A549 (cell line): ENCODE measurements around the gene TPSB2. TPM values are rescaled to one million over a fixed set of nuclear protein-coding genes. Genes with fewer than 3 reads are reported as not detected.

Experiments used
- ATAC-seq, 2 experiments: fragments of 200-7000 bp in 1 of 2; fragments of >200 bp in 1 of 2; cut with Nextera tagmentation in 1 of 2; cut with Tn5 transposase in 1 of 2; 3 replicates each; pipeline versions ENCODE4 v1.8.0 to v1.9.1; 2018 to 2020; ENCODE audit warnings: mild to moderate bottlenecking in 1 of 2, moderate library complexity in 1 of 2
- CTCF ChIA-PET: fragments of 300-600 bp; sonication (Branson Sonifier 250); formaldehyde crosslinking; extraction: SDS; loops from one replicate; lab custom pipeline; 2021; ENCODE audit warnings: antibody characterized with exemption, inconsistent platforms; lab: Yijun Ruan, JAX
- POLR2A ChIA-PET: fragments of 350-600 bp; formaldehyde crosslinking; extraction: SDS; loops from one replicate; lab custom pipeline; 2021; ENCODE audit warnings: antibody characterized with exemption, inconsistent platforms; lab: Yijun Ruan, JAX
- DNase-seq, 2 experiments: peaks; one replicate each; pipeline versions ENCODE4 v3.0.0 to v3.0.0-alpha.2; 2011 to 2016; ENCODE audit warnings: low read depth in 1 of 2, low spot score in 1 of 2
- FAIRE-seq: peaks from 2 replicates; lab custom pipeline; 2011; peaks lifted over from hg19 to GRCh38; lab: Jason Lieb, UNC
- H3K27ac ChIP-seq, 2 experiments: fragments of >200 bp; sonication (Bioruptor Twin); formaldehyde crosslinking; 3 replicates each; pipeline ENCODE4 v1.5.1; 2016 to 2017
- H3K4me1 ChIP-seq: fragments of >200 bp; sonication (Bioruptor Twin); formaldehyde crosslinking; 3 replicates; pipeline ENCODE4 v1.6.1; 2016
- H3K4me2 ChIP-seq: fragments of >200 bp; sonication (Bioruptor Twin); formaldehyde crosslinking; 3 replicates; pipeline ENCODE4 v1.6.1; 2016
- H3K4me3 ChIP-seq: fragments of >200 bp; sonication (Bioruptor Twin); formaldehyde crosslinking; 3 replicates; pipeline ENCODE4 v1.5.1; 2016
- H3K9me3 ChIP-seq: fragments of >200 bp; sonication (Bioruptor Twin); formaldehyde crosslinking; 3 replicates; pipeline ENCODE4 v1.6.1; 2016
- CBX8 ChIP-seq: fragments of 200-600 bp; sonication (generic); IDR thresholded peaks from 2 replicates; pipeline ENCODE4 v1.6.1; 2016
- ESRRA ChIP-seq: fragments of 150-350 bp; IDR thresholded peaks from 2 replicates; pipeline ENCODE4 v1.6.1; 2014; ENCODE audit warnings: mild to moderate bottlenecking, low read length, borderline replicate concordance
- FOSB ChIP-seq: fragments of 250-450 bp; sonication (Bioruptor Pico); IDR thresholded peaks from 2 replicates; pipeline ENCODE4 v1.5.0; 2020; ENCODE audit warnings: mild to moderate bottlenecking, moderate library complexity
- FOXS1 ChIP-seq: fragments of 250-450 bp; sonication (Bioruptor Pico); IDR thresholded peaks from 2 replicates; pipeline ENCODE4 v1.5.0; 2020; ENCODE audit warnings: mild to moderate bottlenecking, moderate library complexity
- HOXA7 ChIP-seq: fragments of 250-450 bp; sonication (Bioruptor Pico); IDR thresholded peaks from 2 replicates; pipeline ENCODE4 v1.5.0; 2020; ENCODE audit warnings: mild to moderate bottlenecking, moderate library complexity
- HOXB13 ChIP-seq: fragments of 250-450 bp; sonication (Bioruptor Pico); IDR thresholded peaks from 2 replicates; pipeline ENCODE4 v1.5.0; 2020; ENCODE audit warnings: low read depth, mild to moderate bottlenecking, moderate library complexity
- JUN ChIP-seq, 2 experiments: fragments of >200 bp; sonication (Bioruptor Twin); formaldehyde crosslinking; IDR thresholded peaks; 2 replicates in 1 of 2; 3 replicates in 1 of 2; pipeline ENCODE4 v1.6.1; 2016 to 2017
- MYC ChIP-seq: IDR thresholded peaks from 2 replicates; pipeline ENCODE4 v1.6.1; 2012; ENCODE audit warnings: mild to moderate bottlenecking, inconsistent platforms, low read length, improper control_type of control experiment, borderline replicate concordance
- NFE2L2 ChIP-seq: fragments of 150-350 bp; conservative IDR thresholded peaks from 2 replicates; pipeline ENCODE4 v1.6.1; 2014; ENCODE audit warnings: low read length
- POLR2A ChIP-seq: IDR thresholded peaks from 2 replicates; pipeline ENCODE4 v1.6.1; 2012; ENCODE audit warnings: mild to moderate bottlenecking, low read length
- TFCP2L1 ChIP-seq: fragments of 250-450 bp; sonication (Bioruptor Pico); IDR thresholded peaks from 2 replicates; pipeline ENCODE4 v1.5.0; 2021; ENCODE audit warnings: mild to moderate bottlenecking
- ZFP36 ChIP-seq: fragments of 450-650 bp; IDR thresholded peaks from 2 replicates; pipeline ENCODE4 v1.6.1; 2014; ENCODE audit warnings: borderline replicate concordance; ENCODE audit not compliant: partially characterized antibody
- WGBS: methylation state at CpG from one replicate; pipeline ENCODE4 v1.1.6; 2017; ENCODE audit errors: missing lambda C conversion rate; 5-methylcytosine and 5-hydroxymethylcytosine counted together
- polyA plus RNA-seq, 4 experiments: library from polyadenylated mRNA; depleted of rRNA in 3 of 4; stranded (reverse); fragments of >200 nt; fragmentation: RNase III in 1 of 4; extraction: RNeasy Plus Mini Kit Qiagen cat#74134 plus additional on column Dnase treatment in 1 of 4; gene quantifications; 2 replicates in 3 of 4; 3 replicates in 1 of 4; pipeline ENCODE4 v1.2.3, GENCODE V29; 2011 to 2017
- TF ChIP-seq, protein P1 (sequence below): fragments of 250-450 bp; sonication (Bioruptor Pico); IDR thresholded peaks from 2 replicates; pipeline ENCODE4 v1.5.0; 2020; ENCODE audit warnings: low read depth, mild to moderate bottlenecking, moderate library complexity
- TF ChIP-seq, protein P2 (sequence below): fragments of >200 bp; sonication (Bioruptor Twin); formaldehyde crosslinking; IDR thresholded peaks from 2 replicates; pipeline ENCODE4 v1.6.1; 2016
- TF ChIP-seq, protein P3 (sequence below): fragments of 200-600 bp; sonication (generic); IDR thresholded peaks from 2 replicates; pipeline ENCODE4 v1.6.1; 2016; ENCODE audit warnings: antibody characterized with exemption, mild to moderate bottlenecking, moderate library complexity
- TF ChIP-seq, protein P4 (sequence below): fragments of >200 bp; sonication (Bioruptor Twin); formaldehyde crosslinking; IDR thresholded peaks from 3 replicates; pipeline ENCODE4 v1.6.1; 2016
- TF ChIP-seq, protein P5 (sequence below): IDR thresholded peaks from 2 replicates; pipeline ENCODE4 v1.6.1; 2012
- TF ChIP-seq, protein P6 (sequence below): fragments of >200 bp; sonication (Bioruptor Twin); formaldehyde crosslinking; IDR thresholded peaks from 3 replicates; pipeline ENCODE4 v1.5.1; 2016
- TF ChIP-seq, protein P7 (sequence below): fragments of 250-450 bp; sonication (Bioruptor Pico); IDR thresholded peaks from 2 replicates; pipeline ENCODE4 v1.5.0; 2021; ENCODE audit warnings: mild to moderate bottlenecking, moderate library complexity, borderline replicate concordance

Gene TPSB2
- polyA plus RNA-seq, 2 of the 4 experiments (the other 2 are of a cell fraction) = not detected

DNA sequence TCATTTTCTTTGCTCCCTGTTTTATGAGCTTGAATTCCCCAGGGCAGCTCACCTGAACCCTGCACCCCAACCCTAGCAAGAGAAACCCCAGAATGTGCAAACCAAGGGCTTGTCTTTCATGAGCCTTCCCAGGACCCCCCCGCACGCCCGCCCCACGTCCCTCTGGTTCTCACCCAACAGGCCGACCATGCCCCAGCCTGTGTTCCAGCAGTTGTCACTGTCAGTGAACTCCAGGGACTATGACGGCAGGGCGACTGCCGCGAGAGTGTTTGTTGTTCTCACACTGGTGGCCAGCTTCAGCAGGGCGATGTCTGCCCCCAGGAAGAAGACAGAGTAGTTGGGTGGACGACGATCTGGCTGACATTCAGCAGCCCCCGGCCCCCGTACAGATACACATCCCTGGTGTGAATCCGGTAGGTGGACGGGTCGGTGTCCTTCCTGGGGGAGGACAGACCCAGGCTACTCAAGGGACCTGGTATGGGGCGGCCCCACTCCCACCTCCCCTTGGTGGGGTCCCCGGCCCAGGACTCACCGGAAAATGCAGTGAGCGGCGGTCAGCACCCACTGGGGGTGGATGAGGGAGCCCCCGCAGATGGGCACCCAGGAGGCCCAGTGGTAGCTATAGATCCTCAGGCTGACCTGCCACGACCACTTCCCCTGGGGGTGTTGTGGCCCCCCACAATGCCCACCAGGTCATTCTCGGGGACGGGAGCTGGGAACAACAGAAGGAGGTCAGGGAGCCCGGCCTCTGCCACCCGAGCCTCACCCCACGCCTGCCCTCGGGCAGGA is 46.0 kb upstream of the TPSB2 start:
- no peaks in the 10 kb centered on the region for H3K9me3 ChIP-seq
- 29% methylated on average over 20 of the region's 30 CpGs for WGBS
- no peak for TF ChIP-seq ZFP36
- TF ChIP-seq, protein P1, sequence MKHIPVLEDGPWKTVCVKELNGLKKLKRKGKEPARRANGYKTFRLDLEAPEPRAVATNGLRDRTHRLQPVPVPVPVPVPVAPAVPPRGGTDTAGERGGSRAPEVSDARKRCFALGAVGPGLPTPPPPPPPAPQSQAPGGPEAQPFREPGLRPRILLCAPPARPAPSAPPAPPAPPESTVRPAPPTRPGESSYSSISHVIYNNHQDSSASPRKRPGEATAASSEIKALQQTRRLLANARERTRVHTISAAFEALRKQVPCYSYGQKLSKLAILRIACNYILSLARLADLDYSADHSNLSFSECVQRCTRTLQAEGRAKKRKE (CRISPR knock-in tag) = no peak
- TF ChIP-seq, protein P2, sequence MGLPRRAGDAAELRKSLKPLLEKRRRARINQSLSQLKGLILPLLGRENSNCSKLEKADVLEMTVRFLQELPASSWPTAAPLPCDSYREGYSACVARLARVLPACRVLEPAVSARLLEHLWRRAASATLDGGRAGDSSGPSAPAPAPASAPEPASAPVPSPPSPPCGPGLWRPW = no peak
- no peak for TF ChIP-seq HOXA7 (CRISPR knock-in tag)
- no peak for TF ChIP-seq TFCP2L1
- no peak for TF ChIP-seq CBX8
- TF ChIP-seq, protein P3, sequence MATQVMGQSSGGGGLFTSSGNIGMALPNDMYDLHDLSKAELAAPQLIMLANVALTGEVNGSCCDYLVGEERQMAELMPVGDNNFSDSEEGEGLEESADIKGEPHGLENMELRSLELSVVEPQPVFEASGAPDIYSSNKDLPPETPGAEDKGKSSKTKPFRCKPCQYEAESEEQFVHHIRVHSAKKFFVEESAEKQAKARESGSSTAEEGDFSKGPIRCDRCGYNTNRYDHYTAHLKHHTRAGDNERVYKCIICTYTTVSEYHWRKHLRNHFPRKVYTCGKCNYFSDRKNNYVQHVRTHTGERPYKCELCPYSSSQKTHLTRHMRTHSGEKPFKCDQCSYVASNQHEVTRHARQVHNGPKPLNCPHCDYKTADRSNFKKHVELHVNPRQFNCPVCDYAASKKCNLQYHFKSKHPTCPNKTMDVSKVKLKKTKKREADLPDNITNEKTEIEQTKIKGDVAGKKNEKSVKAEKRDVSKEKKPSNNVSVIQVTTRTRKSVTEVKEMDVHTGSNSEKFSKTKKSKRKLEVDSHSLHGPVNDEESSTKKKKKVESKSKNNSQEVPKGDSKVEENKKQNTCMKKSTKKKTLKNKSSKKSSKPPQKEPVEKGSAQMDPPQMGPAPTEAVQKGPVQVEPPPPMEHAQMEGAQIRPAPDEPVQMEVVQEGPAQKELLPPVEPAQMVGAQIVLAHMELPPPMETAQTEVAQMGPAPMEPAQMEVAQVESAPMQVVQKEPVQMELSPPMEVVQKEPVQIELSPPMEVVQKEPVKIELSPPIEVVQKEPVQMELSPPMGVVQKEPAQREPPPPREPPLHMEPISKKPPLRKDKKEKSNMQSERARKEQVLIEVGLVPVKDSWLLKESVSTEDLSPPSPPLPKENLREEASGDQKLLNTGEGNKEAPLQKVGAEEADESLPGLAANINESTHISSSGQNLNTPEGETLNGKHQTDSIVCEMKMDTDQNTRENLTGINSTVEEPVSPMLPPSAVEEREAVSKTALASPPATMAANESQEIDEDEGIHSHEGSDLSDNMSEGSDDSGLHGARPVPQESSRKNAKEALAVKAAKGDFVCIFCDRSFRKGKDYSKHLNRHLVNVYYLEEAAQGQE = no peak
- TF ChIP-seq, protein P4, sequence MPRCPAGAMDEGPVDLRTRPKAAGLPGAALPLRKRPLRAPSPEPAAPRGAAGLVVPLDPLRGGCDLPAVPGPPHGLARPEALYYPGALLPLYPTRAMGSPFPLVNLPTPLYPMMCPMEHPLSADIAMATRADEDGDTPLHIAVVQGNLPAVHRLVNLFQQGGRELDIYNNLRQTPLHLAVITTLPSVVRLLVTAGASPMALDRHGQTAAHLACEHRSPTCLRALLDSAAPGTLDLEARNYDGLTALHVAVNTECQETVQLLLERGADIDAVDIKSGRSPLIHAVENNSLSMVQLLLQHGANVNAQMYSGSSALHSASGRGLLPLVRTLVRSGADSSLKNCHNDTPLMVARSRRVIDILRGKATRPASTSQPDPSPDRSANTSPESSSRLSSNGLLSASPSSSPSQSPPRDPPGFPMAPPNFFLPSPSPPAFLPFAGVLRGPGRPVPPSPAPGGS = no peak
- no peak for TF ChIP-seq FOXS1 (CRISPR knock-in tag)
- TF ChIP-seq, protein P5, sequence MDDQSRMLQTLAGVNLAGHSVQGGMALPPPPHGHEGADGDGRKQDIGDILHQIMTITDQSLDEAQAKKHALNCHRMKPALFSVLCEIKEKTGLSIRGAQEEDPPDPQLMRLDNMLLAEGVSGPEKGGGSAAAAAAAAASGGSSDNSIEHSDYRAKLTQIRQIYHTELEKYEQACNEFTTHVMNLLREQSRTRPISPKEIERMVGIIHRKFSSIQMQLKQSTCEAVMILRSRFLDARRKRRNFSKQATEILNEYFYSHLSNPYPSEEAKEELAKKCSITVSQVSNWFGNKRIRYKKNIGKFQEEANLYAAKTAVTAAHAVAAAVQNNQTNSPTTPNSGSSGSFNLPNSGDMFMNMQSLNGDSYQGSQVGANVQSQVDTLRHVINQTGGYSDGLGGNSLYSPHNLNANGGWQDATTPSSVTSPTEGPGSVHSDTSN = no peak
- TF ChIP-seq HOXB13 = no peak
- no peak for TF ChIP-seq POLR2A
- TF ChIP-seq MYC = no peak
- TF ChIP-seq ESRRA = no peak
- H3K4me2 ChIP-seq = no peak overlapping the region
- H3K27ac ChIP-seq = no peak overlapping the region
- DNase-seq (no peak), ATAC-seq (no peak), FAIRE-seq (no peak)
- ChIA-PET POLR2A (no interaction called here), CTCF (interaction anchor here (2.3 kb wide), 1 partner anchor 221 kb away, joined by 6 read pairs; no protein-coding TSS in a partner anchor)
- H3K4me1 ChIP-seq = peaks cover 5% of the 10 kb centered on the region; the same call in 1 of the 3 replicates
- H3K4me3 ChIP-seq = no peak overlapping the region

DNA sequence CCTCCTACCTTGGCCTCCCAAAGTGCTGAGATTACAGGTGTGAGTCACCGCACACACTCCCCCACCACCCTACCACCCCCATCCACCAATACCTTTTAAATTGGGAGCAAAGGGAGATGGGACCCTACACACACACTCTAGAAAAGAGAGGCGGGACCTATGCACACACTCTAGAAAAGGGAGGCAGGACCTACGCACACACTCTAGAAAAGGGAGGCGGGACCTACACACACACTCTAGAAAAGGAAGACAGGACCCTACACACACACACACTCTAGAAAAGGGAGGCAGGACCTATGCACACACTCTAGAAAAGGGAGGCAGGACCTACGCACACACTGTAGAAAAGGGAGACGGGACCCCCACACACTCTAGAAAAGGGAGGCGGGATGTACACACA is 44.8 kb upstream of the TPSB2 start:
- 50% methylated on average over 7 of the region's 7 CpGs for WGBS
- no peak overlapping the region for H3K4me2 ChIP-seq
- no peak overlapping the region for H3K27ac ChIP-seq
- ChIA-PET POLR2A (no interaction called here), CTCF (no interaction called here)
- H3K4me3 ChIP-seq = no peak overlapping the region
- no peak for DNase-seq
- H3K4me1 ChIP-seq = peaks cover 5% of the 10 kb centered on the region; the same call in 1 of the 3 replicates
- H3K9me3 ChIP-seq = no peaks in the 10 kb centered on the region
- ATAC-seq = no peak
- no peak for FAIRE-seq
- TF ChIP-seq FOSB (CRISPR knock-in tag) = no peak
- TF ChIP-seq POLR2A = no peak
- TF ChIP-seq JUN (IDR thresholded peaks at IDR 0.05) = no peak
- no peak for TF ChIP-seq ESRRA
- TF ChIP-seq, protein P6, sequence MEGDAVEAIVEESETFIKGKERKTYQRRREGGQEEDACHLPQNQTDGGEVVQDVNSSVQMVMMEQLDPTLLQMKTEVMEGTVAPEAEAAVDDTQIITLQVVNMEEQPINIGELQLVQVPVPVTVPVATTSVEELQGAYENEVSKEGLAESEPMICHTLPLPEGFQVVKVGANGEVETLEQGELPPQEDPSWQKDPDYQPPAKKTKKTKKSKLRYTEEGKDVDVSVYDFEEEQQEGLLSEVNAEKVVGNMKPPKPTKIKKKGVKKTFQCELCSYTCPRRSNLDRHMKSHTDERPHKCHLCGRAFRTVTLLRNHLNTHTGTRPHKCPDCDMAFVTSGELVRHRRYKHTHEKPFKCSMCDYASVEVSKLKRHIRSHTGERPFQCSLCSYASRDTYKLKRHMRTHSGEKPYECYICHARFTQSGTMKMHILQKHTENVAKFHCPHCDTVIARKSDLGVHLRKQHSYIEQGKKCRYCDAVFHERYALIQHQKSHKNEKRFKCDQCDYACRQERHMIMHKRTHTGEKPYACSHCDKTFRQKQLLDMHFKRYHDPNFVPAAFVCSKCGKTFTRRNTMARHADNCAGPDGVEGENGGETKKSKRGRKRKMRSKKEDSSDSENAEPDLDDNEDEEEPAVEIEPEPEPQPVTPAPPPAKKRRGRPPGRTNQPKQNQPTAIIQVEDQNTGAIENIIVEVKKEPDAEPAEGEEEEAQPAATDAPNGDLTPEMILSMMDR = no peak
- TF ChIP-seq, protein P7, sequence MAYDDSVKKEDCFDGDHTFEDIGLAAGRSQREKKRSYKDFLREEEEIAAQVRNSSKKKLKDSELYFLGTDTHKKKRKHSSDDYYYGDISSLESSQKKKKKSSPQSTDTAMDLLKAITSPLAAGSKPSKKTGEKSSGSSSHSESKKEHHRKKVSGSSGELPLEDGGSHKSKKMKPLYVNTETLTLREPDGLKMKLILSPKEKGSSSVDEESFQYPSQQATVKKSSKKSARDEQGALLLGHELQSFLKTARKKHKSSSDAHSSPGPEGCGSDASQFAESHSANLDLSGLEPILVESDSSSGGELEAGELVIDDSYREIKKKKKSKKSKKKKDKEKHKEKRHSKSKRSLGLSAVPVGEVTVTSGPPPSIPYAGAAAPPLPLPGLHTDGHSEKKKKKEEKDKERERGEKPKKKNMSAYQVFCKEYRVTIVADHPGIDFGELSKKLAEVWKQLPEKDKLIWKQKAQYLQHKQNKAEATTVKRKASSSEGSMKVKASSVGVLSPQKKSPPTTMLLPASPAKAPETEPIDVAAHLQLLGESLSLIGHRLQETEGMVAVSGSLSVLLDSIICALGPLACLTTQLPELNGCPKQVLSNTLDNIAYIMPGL (CRISPR knock-in tag) = no peak
- TF ChIP-seq, protein P2 = no peak
- no peak for TF ChIP-seq NFE2L2
- TF ChIP-seq, protein P3 = no peak
